Peyer's patch (tissue), 4 donors: Measurements from ENCODE around the gene DCC. TPM values are rescaled to one million over a fixed set of nuclear protein-coding genes. Genes with fewer than 3 reads are reported as not detected.

Experiments used
- DNase-seq, 3 donors: peaks; one replicate each; pipeline ENCODE4 v3.0.0-alpha.2; 2017 to 2019
- H3K27ac ChIP-seq, 4 donors: fragments of 200-600 bp; sonication (generic); one replicate each; pipeline ENCODE4 v1.5.1; 2016 to 2019
- H3K27me3 ChIP-seq, 2 donors: fragments of 200-600 bp; sonication (generic); one replicate each; pipeline ENCODE4 v1.5.1; 2019
- H3K36me3 ChIP-seq, 3 donors: fragments of 200-600 bp; sonication (generic); one replicate each; pipeline ENCODE4 v1.5.1; 2016 to 2019
- H3K4me1 ChIP-seq, 4 donors: fragments of 200-600 bp; sonication (generic); one replicate each; pipeline ENCODE4 v1.5.1; 2016 to 2019
- H3K4me3 ChIP-seq, 4 donors: fragments of 200-600 bp; sonication (generic); 1 replicate in 3 of 4; 2 replicates in 1 of 4; pipeline ENCODE4 v1.5.1; 2016 to 2019; ENCODE audit warnings: mild to moderate bottlenecking in 1 of 4
- H3K9me3 ChIP-seq, 4 donors: fragments of 200-600 bp; sonication (generic); one replicate each; pipeline ENCODE4 v1.5.1; 2016 to 2019; ENCODE audit warnings: mild to moderate bottlenecking in 1 of 4
- CTCF ChIP-seq, 6 experiments: fragments of 450-650 bp in 4 of 6; fragments of 200-600 bp in 2 of 6; sonication (generic) in 1 of 6; IDR thresholded peaks; one replicate each; pipeline ENCODE4 v1.5.1; 2017 to 2019; ENCODE audit warnings: antibody characterized with exemption in 6 of 6, mild to moderate bottlenecking in 3 of 6, moderate library complexity in 1 of 6
- POLR2A ChIP-seq, 2 donors: fragments of 450-650 bp; IDR thresholded peaks; one replicate each; pipeline ENCODE4 v1.5.1; 2017; ENCODE audit warnings: antibody characterized with exemption in 2 of 2, mild to moderate bottlenecking in 2 of 2, moderate library complexity in 2 of 2
- total RNA-seq, 4 donors: library from RNA; depleted of rRNA; stranded (reverse); fragments of >200 nt; gene quantifications; one replicate each; pipeline ENCODE4 v1.1.0, GENCODE V29; 2016

The DCC gene
- total RNA-seq, 4 donors from 2014 or later, result 0.13 TPM; not detected in 3

- Histone ChIP-seq H3K4me3 (no peak overlapping the region), H3K27ac (no peak overlapping the region), H3K9me3 (no peaks in the 10 kb centered on the region), H3K27me3 (no peaks in the 10 kb centered on the region), H3K4me1 (no peaks in the 10 kb centered on the region), H3K36me3 (no peaks in the 10 kb centered on the region)
- no peak for DNase-seq
- TF ChIP-seq POLR2A (IDR thresholded peaks at IDR 0.05) (no peak), CTCF (IDR thresholded peaks at IDR 0.05) (no peak)
These were observed 1132.5 kb downstream of the DCC start for GRCh38 chr18:53472546-53472945.

- Histone ChIP-seq H3K9me3 (no peaks in the 10 kb centered on the region), H3K27me3 (no peaks in the 10 kb centered on the region), H3K4me3 (no peak overlapping the region), H3K36me3 (no peaks in the 10 kb centered on the region), H3K27ac (no peak overlapping the region), H3K4me1 (no peaks in the 10 kb centered on the region)
- no peak for DNase-seq
- TF ChIP-seq POLR2A (IDR thresholded peaks at IDR 0.05) (no peak), CTCF (IDR thresholded peaks at IDR 0.05) (no peak)
These were observed 1138.2 kb downstream of the DCC start for GRCh38 chr18:53478155-53478554.

- DNase-seq, result no peak
- TF ChIP-seq CTCF (IDR thresholded peaks at IDR 0.05) (no peak), POLR2A (IDR thresholded peaks at IDR 0.05) (no peak)
- H3K4me3 ChIP-seq, result no peak overlapping the region
- no peaks in the 10 kb centered on the region for H3K9me3 ChIP-seq
- H3K4me1 ChIP-seq, result no peaks in the 10 kb centered on the region
- H3K36me3 ChIP-seq, result no peaks in the 10 kb centered on the region
- no peaks in the 10 kb centered on the region for H3K27me3 ChIP-seq
- no peak overlapping the region for H3K27ac ChIP-seq
These were observed 1146.3 kb downstream of the DCC start for GRCh38 chr18:53486296-53486695.

- Histone ChIP-seq H3K4me3 (no peak overlapping the region), H3K9me3 (no peaks in the 10 kb centered on the region), H3K36me3 (no peaks in the 10 kb centered on the region), H3K27me3 (no peaks in the 10 kb centered on the region), H3K4me1 (no peaks in the 10 kb centered on the region), H3K27ac (no peak overlapping the region)
- TF ChIP-seq POLR2A (IDR thresholded peaks at IDR 0.05) (no peak), CTCF (IDR thresholded peaks at IDR 0.05) (no peak)
- no peak for DNase-seq
These were observed 1149.3 kb downstream of the DCC start for GRCh38 chr18:53489266-53489665.

- H3K9me3 ChIP-seq, result no peaks in the 10 kb centered on the region
- no peaks in the 10 kb centered on the region for H3K4me1 ChIP-seq
- no peak for TF ChIP-seq CTCF (IDR thresholded peaks at IDR 0.05)
- TF ChIP-seq POLR2A (IDR thresholded peaks at IDR 0.05), result no peak
- no peak for DNase-seq
- no peaks in the 10 kb centered on the region for H3K27me3 ChIP-seq
- H3K27ac ChIP-seq, result no peak overlapping the region
- no peaks in the 10 kb centered on the region for H3K36me3 ChIP-seq
- no peak overlapping the region for H3K4me3 ChIP-seq
These were observed 1150.0 kb downstream of the DCC start for GRCh38 chr18:53490019-53490418.

GRCh38 chr18:53496028-53496427 is 1156.0 kb downstream of the DCC start:
- H3K9me3 ChIP-seq, result no peaks in the 10 kb centered on the region
- no peak overlapping the region for H3K4me3 ChIP-seq
- no peak for DNase-seq
- H3K27me3 ChIP-seq, result no peaks in the 10 kb centered on the region
- no peaks in the 10 kb centered on the region for H3K4me1 ChIP-seq
- no peak overlapping the region for H3K27ac ChIP-seq
- TF ChIP-seq CTCF (IDR thresholded peaks at IDR 0.05) (no peak), POLR2A (IDR thresholded peaks at IDR 0.05) (no peak)
- no peaks in the 10 kb centered on the region for H3K36me3 ChIP-seq
